IMR-90 (cell line): ENCODE measurements around the gene TUBB2B. TPM values are rescaled to one million over a fixed set of nuclear protein-coding genes. Genes with fewer than 3 reads are reported as not detected.

Source experiments
- ATAC-seq: fragments of 200-7000 bp; cut with Tn5 transposase; 2 replicates; pipeline ENCODE4 v1.9.1; 2020; ENCODE audit warnings: low read depth, mild to moderate bottlenecking, moderate library complexity
- Bru-seq: library from RNA; stranded (reverse); fragments of 400-500 nt; gene quantifications from one replicate; lab custom pipeline; 2021; lab: Mats Ljungman, UMichigan
- BruChase-seq, 2 experiments: library from RNA; stranded (reverse); fragments of 400-500 nt; gene quantifications; one replicate each; lab custom pipeline; 2021; lab: Mats Ljungman, UMichigan
- BruUV-seq: library from RNA; stranded (reverse); fragments of 400-500 nt; replicated peaks from 2 replicates; lab custom pipeline; 2021; lab: Mats Ljungman, UMichigan
- CTCF ChIA-PET: fragments of 300-600 bp; formaldehyde crosslinking; extraction: SDS; loops from one replicate; lab custom pipeline; 2021; ENCODE audit warnings: antibody characterized with exemption; lab: Yijun Ruan, JAX
- POLR2A ChIA-PET: fragments of 300-600 bp; sonication (Branson Sonifier 250); formaldehyde crosslinking; loops from one replicate; lab custom pipeline; 2022; ENCODE audit warnings: antibody characterized with exemption; ENCODE audit not compliant: unreplicated experiment; lab: Charles Lee
- DNase-seq: peaks from one replicate; pipeline ENCODE4 v3.0.0; 2013
- H2AFZ ChIP-seq: replicated peaks from 2 replicates; pipeline ENCODE3; 2013; ENCODE audit warnings: low read length, mild to moderate bottlenecking; ENCODE audit not compliant: poor library complexity
- H2AK5ac ChIP-seq: 2 replicates; pipeline ENCODE4 v1.6.1; 2013; ENCODE audit warnings: low read depth, low read length, inconsistent platforms
- H2AK9ac ChIP-seq: replicated peaks from 2 replicates; pipeline ENCODE3; 2013; ENCODE audit warnings: mild to moderate bottlenecking, low read depth, low read length, moderate library complexity; ENCODE audit not compliant: poor library complexity
- H2BK120ac ChIP-seq: 2 replicates; pipeline ENCODE4 v1.6.1; 2013; ENCODE audit warnings: low read depth, low read length, inconsistent platforms
- H2BK15ac ChIP-seq: 3 replicates; pipeline ENCODE4 v1.6.1; 2013; ENCODE audit warnings: low read depth, low read length, inconsistent platforms
- H2BK20ac ChIP-seq: 2 replicates; pipeline ENCODE4 v1.6.1; 2013; ENCODE audit warnings: low read depth, mild to moderate bottlenecking, inconsistent platforms, low read length, moderate library complexity
- H2BK5ac ChIP-seq: 2 replicates; pipeline ENCODE4 v1.6.1; 2013; ENCODE audit warnings: mild to moderate bottlenecking, low read depth, low read length, inconsistent platforms; ENCODE audit not compliant: poor library complexity, severe bottlenecking
- H3K14ac ChIP-seq: replicated peaks from 2 replicates; pipeline ENCODE4 v1.6.1; 2013; ENCODE audit warnings: low read depth, low read length, inconsistent platforms
- H3K18ac ChIP-seq: 2 replicates; pipeline ENCODE4 v1.6.1; 2013; ENCODE audit warnings: low read depth, low read length, control low read depth
- H3K23ac ChIP-seq: 2 replicates; pipeline ENCODE4 v1.6.1; 2013; ENCODE audit warnings: low read depth, low read length, inconsistent platforms
- H3K27ac ChIP-seq: 2 replicates; pipeline ENCODE4 v1.5.1; 2013; ENCODE audit warnings: mild to moderate bottlenecking, control low read depth, low read length; ENCODE audit not compliant: insufficient read depth
- H3K27me3 ChIP-seq: 2 replicates; pipeline ENCODE4 v1.6.1; 2013; ENCODE audit warnings: low read length; ENCODE audit not compliant: control insufficient read depth, insufficient read depth
- H3K36me3 ChIP-seq: 2 replicates; pipeline ENCODE4 v1.6.1; 2013; ENCODE audit warnings: low read length, mixed read lengths; ENCODE audit not compliant: control insufficient read depth, insufficient read depth
- H3K4ac ChIP-seq: 2 replicates; pipeline ENCODE4 v1.6.1; 2013; ENCODE audit warnings: low read depth, low read length, inconsistent platforms
- H3K4me1 ChIP-seq: 2 replicates; pipeline ENCODE4 v1.6.1; 2013; ENCODE audit warnings: low read length, mixed read lengths; ENCODE audit not compliant: control insufficient read depth, insufficient read depth
- H3K4me2 ChIP-seq: 2 replicates; pipeline ENCODE4 v1.6.1; 2013; ENCODE audit warnings: low read depth, mild to moderate bottlenecking, control low read depth, low read length, moderate library complexity
- H3K4me3 ChIP-seq: 2 replicates; pipeline ENCODE4 v1.5.1; 2013; ENCODE audit warnings: low read depth, mild to moderate bottlenecking, control low read depth, low read length, moderate library complexity; ENCODE audit not compliant: insufficient read depth
- H3K56ac ChIP-seq: 2 replicates; pipeline ENCODE4 v1.6.1; 2013; ENCODE audit warnings: low read length, inconsistent platforms; ENCODE audit not compliant: insufficient read depth; ENCODE audit errors: extremely low read depth
- H3K79me1 ChIP-seq, 2 experiments: 2 replicates each; pipeline ENCODE4 v1.6.1; 2013; ENCODE audit warnings: low read length in 2 of 2, inconsistent platforms in 1 of 2, low read depth in 1 of 2
- H3K9ac ChIP-seq: 2 replicates; pipeline ENCODE4 v1.6.1; 2013; ENCODE audit warnings: low read depth, low read length, control low read depth
- H3K9me1 ChIP-seq: 2 replicates; pipeline ENCODE4 v1.6.1; 2013; ENCODE audit warnings: low read length, inconsistent platforms; ENCODE audit not compliant: insufficient read depth
- H3K9me3 ChIP-seq: 2 replicates; pipeline ENCODE4 v1.6.1; 2013; ENCODE audit warnings: low read length; ENCODE audit not compliant: control insufficient read depth, insufficient read depth
- H4K20me1 ChIP-seq: 2 replicates; pipeline ENCODE4 v1.6.1; 2013; ENCODE audit warnings: low read length, inconsistent platforms; ENCODE audit not compliant: insufficient read depth
- H4K5ac ChIP-seq: 2 replicates; pipeline ENCODE4 v1.6.1; 2013; ENCODE audit warnings: mild to moderate bottlenecking, low read depth, low read length, control low read depth
- H4K8ac ChIP-seq, 2 experiments: 2 replicates each; pipeline ENCODE4 v1.6.1; 2013; ENCODE audit warnings: low read depth in 2 of 2, low read length in 2 of 2, control low read depth in 1 of 2, inconsistent platforms in 1 of 2
- H4K91ac ChIP-seq: 2 replicates; pipeline ENCODE4 v1.6.1; 2013; ENCODE audit warnings: low read depth, low read length, inconsistent platforms; ENCODE audit not compliant: insufficient read depth
- ELK1 ChIP-seq: fragments of 150-350 bp; IDR thresholded peaks from 2 replicates; pipeline ENCODE4 v1.6.1; 2016; ENCODE audit warnings: low read depth, mild to moderate bottlenecking, low read length, moderate library complexity, borderline replicate concordance
- MAFK ChIP-seq: IDR thresholded peaks from 2 replicates; pipeline ENCODE4 v1.6.1; 2012; ENCODE audit warnings: low read depth, low read length, improper control_type of control experiment
- POLR2A ChIP-seq: IDR thresholded peaks from 2 replicates; pipeline ENCODE4 v1.6.1; 2012; ENCODE audit warnings: mild to moderate bottlenecking, low read depth, low read length
- WGBS, 2 experiments: methylation state at CpG; one replicate each; pipeline versions ENCODE4 v1.1.5 to v1.1.7; 2013; ENCODE audit warnings: missing lambda C conversion rate in 2 of 2; ENCODE audit not compliant: insufficient read length in 1 of 2; ENCODE audit errors: extremely low coverage in 2 of 2; 5-methylcytosine and 5-hydroxymethylcytosine counted together
- dilution Hi-C: fragments of 300-500 bp; cut with HindIII; formaldehyde crosslinking; loops from one replicate; pipeline ENCODE4 v1.14.3; 2018; ENCODE audit warnings: low sequenced_read_pairs; ENCODE audit not compliant: unreplicated experiment
- in situ Hi-C: fragments of 300-500 bp; cut with MboI; formaldehyde crosslinking; loops from 3 replicates; pipeline ENCODE4 v1.14.3; 2019; ENCODE audit warnings: low sequenced_read_pairs, inconsistent platforms, mixed read lengths
- intact Hi-C: fragments of 100-400 bp; cut with micrococcal nuclease; formaldehyde crosslinking; loops from 2 replicates; pipeline ENCODE4 v1.10.0; 2022
- long read RNA-seq: library from polyadenylated mRNA; unstranded; transcript quantifications from one replicate; pipeline ENCODE4 v2.0.0, GENCODE V29; 2021; ENCODE audit not compliant: unreplicated experiment
- polyA plus RNA-seq, 3 experiments: library from polyadenylated mRNA; depleted of rRNA; stranded (reverse); fragments of >200 nt; gene quantifications; 2 replicates each; pipeline ENCODE4 v1.2.3, GENCODE V29; 2012; ENCODE audit warnings: low replicate concordance in 1 of 3
- total RNA-seq: library from RNA; depleted of rRNA; stranded (reverse); fragments of >200 nt; gene quantifications from 2 replicates; pipeline ENCODE4 v1.2.3, GENCODE V29; 2012; rRNA removed

The TUBB2B gene
- total RNA-seq: 13.3 and 13.6 TPM in 2 replicates
- polyA plus RNA-seq (2012; rRNA removed): 19.0 and 21.1 TPM in 2 replicates
- 11.8 and 40.1 TPM in 2 replicates for polyA plus RNA-seq (2012; cell fraction: cytosol; rRNA removed)
- 16.8 and 23.0 TPM in 2 replicates for polyA plus RNA-seq (2012; cell fraction: nucleus; rRNA removed; ENCODE audit: low replicate concordance)
- Bru-seq, nascent RNA: percentile 28 among the genes with signal in this experiment
- percentile 44 among the genes with signal in this experiment for BruChase-seq, experiment 1, labeled RNA remaining after a 6-hour chase
- BruChase-seq, experiment 2, labeled RNA remaining after a 2-hour chase: percentile 36 among the genes with signal in this experiment
- long read RNA-seq, transcript TUBB2B-201 (4 exons, 2,020 nt): major isoform, 12 of 21 reads
- long read RNA-seq, partial matches to known transcripts: 9 of 21 reads
- long read RNA-seq, other reads (novel, unspliced or antisense): 0 of 21 reads

GRCh38 chr6:3227363-3228045 lies at the start of gene TUBB2B:
Gene TUBB2B (minus strand): TSS chr6:3227653. CDS start chr6:3227543, 110 bp downstream.
- peaks cover 7% of the 10 kb centered on the region; the same call in 1 of the 2 replicates for H3K9me1 ChIP-seq
- ATAC-seq (peak; percentile 38), DNase-seq (peak; percentile 37)
- H3K4me2 ChIP-seq: peak within 1 kb of the TSS; percentile 79
- peaks cover 0 to 4% of the 10 kb centered on the region in 2 experiments; a peak in 1 of 4 replicates for H3K79me1 ChIP-seq
- peaks cover 40% of the 10 kb centered on the region for H3K27me3 ChIP-seq
- H2BK20ac ChIP-seq: no peak within 1 kb of the TSS; the same call in 1 of the 2 replicates
- H2BK15ac ChIP-seq: no peak within 1 kb of the TSS; the same call in 2 of the 3 replicates
- H3K14ac ChIP-seq: no peak within 1 kb of the TSS
- intact Hi-C loops (no loop called here), dilution Hi-C loops (no loop called here), in situ Hi-C loops (no loop called here)
- TF ChIP-seq MAFK (no peak), ELK1 (no peak), POLR2A (peak; percentile 65; the same call in 1 of the 2 replicates)
- 2% methylated on average over 31 of the region's 66 CpGs; no CpG with 5 or more reads in 1 of the 2 experiments for WGBS, 2 experiments
- CTCF ChIA-PET: no interaction called here
- H3K56ac ChIP-seq: no peak within 1 kb of the TSS
- H2BK120ac ChIP-seq: no peak within 1 kb of the TSS
- H4K91ac ChIP-seq: no peak within 1 kb of the TSS
- H3K9ac ChIP-seq: peak within 1 kb of the TSS; percentile 21
- H2AK9ac ChIP-seq: peak within 1 kb of the TSS; percentile 83
- no TSS peak for BruUV-seq
- POLR2A ChIA-PET: no interaction called here
- no peak within 1 kb of the TSS for H3K18ac ChIP-seq
- no peak within 1 kb of the TSS for H4K5ac ChIP-seq
- no peak within 1 kb of the TSS for H3K27ac ChIP-seq
- no peak within 1 kb of the TSS for H3K23ac ChIP-seq
- H2BK5ac ChIP-seq: no peak within 1 kb of the TSS
- peak within 1 kb of the TSS; percentile 77 for H2AFZ ChIP-seq
- no peak within 1 kb of the TSS for H4K8ac ChIP-seq
- peak within 1 kb of the TSS; percentile 39; the same call in 1 of the 2 replicates for H2AK5ac ChIP-seq
- H3K4me3 ChIP-seq: peak within 1 kb of the TSS; percentile 42
- H3K36me3 ChIP-seq: no peaks in the 10 kb centered on the region
- peaks cover 2% of the 10 kb centered on the region; the same call in 1 of the 2 replicates for H3K9me3 ChIP-seq
- H4K20me1 ChIP-seq: peaks cover 9% of the 10 kb centered on the region; the same call in 1 of the 2 replicates
- peak within 1 kb of the TSS; percentile 19; the same call in 1 of the 2 replicates for H3K4ac ChIP-seq
- peaks cover 3% of the 10 kb centered on the region; the same call in 1 of the 2 replicates for H3K4me1 ChIP-seq
